ENCODE measurements around the gene TMEM266. TPM values are rescaled to one million over a fixed set of nuclear protein-coding genes. Genes with fewer than 3 reads are reported as not detected.

TMEM266 gene
- total RNA-seq, 1 donor from 2014 or later: 1.4 TPM

- no peak for TF ChIP-seq CTCF (IDR thresholded peaks at IDR 0.05)
- intact Hi-C loops (cut with DNase I): no loop called here
- Histone ChIP-seq H3K4me3 (no peak overlapping the region), H3K36me3 (no peaks in the 10 kb centered on the region), H3K27ac (no peak overlapping the region), H3K9me3 (no peaks in the 10 kb centered on the region), H3K4me1 (peaks cover 6% of the 10 kb centered on the region), H3K27me3 (ENCODE audit: low read depth) (no peaks in the 10 kb centered on the region)
- DNase-seq: no peak
- ATAC-seq: no peak
These were observed 98.4 kb downstream of the TMEM266 start for GRCh38 chr15:76158226-76158625.

DNA sequence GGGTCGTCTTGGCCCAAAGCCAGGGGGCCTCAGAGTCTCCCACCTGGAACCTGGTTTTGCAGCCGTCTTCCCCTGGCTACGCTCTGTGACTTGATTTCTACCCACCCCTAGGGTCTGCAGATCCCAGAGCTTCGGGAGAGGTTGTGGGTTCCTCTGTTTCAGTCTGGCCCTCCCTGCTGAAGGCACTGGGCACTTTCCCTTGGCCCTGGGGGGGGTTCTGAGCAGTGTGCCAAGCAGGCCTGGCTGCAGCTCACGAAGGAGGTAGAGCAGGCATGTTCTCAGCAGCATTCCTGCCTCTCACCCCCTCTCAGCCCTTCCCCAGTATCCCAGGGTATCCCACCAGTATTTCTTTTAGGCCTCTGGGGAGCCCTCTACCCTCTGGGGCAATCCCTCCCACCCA is 99.0 kb downstream of the TMEM266 start:
- H3K27ac ChIP-seq: no peak overlapping the region
- H3K27me3 ChIP-seq (ENCODE audit: low read depth): no peaks in the 10 kb centered on the region
- DNase-seq (no peak), ATAC-seq (no peak)
- TF ChIP-seq CTCF (IDR thresholded peaks at IDR 0.05): no peak
- no peaks in the 10 kb centered on the region for H3K36me3 ChIP-seq
- H3K9me3 ChIP-seq: no peaks in the 10 kb centered on the region
- H3K4me3 ChIP-seq: no peak overlapping the region
- H3K4me1 ChIP-seq: peaks cover 12% of the 10 kb centered on the region
- intact Hi-C loops (cut with DNase I): no loop called here

DNA sequence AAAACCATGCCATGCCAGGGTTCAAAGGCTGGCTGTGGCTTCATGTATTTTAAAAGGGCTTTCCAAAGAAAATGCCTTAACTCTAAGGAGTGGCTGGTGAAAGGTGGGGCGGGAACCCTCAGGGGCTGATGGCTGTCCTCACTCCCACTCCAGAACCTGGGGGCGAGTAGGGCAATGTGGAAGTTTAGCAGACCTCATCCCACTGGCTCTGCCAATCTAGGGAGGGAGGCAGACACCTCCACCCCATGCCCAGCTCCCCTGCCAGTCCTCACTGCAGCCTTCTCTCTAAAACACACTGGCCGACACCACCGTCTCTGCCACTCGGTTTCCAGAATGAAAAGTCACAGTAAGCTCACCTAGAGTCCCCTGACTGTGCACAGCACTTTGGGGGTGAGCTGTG is 99.5 kb downstream of the TMEM266 start:
- no peak for ATAC-seq
- H3K9me3 ChIP-seq: no peaks in the 10 kb centered on the region
- H3K27me3 ChIP-seq (ENCODE audit: low read depth): no peaks in the 10 kb centered on the region
- no peak overlapping the region for H3K27ac ChIP-seq
- H3K36me3 ChIP-seq: no peaks in the 10 kb centered on the region
- peaks cover 17% of the 10 kb centered on the region for H3K4me1 ChIP-seq
- DNase-seq: no peak
- no peak for TF ChIP-seq CTCF (IDR thresholded peaks at IDR 0.05)
- intact Hi-C loops (cut with DNase I): no loop called here
- H3K4me3 ChIP-seq: no peak overlapping the region

DNA sequence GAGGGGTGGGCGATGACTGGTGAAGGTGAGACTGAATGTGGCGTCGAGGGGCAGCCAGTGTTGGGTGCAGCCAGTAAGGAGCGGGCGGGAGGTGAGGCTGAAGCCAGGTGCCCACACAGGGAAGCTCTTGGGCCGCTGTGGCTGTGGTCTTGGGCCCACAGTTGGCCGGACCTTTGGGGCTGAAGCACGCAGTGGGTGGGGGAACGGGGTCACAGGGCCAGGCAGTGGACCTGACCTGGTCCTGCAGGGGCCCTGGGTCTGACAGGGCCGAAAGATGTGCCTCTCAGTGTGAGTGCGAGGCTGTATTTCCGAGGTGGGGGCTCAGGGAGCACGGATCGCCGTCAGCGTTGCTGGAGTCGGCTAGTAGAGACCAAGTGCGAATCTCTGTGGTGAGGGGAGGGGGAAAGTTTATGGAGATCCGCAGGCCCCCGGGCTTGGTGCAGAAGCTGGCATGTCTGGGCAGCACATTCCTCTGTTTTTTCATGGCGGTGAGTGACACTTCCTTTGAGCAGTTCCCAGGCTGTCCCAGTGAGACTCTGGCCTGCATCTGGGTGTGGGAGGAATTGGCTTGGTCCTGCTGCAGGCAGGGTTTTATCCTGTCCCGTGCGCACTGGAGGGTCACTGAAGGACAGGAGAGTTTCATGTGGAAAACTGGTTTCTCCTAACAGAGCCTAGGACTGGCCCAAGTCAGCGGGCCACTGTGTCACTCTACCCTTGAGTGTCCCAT is 100.8 kb downstream of the TMEM266 start:
- intact Hi-C loops (cut with DNase I): no loop called here

DNA sequence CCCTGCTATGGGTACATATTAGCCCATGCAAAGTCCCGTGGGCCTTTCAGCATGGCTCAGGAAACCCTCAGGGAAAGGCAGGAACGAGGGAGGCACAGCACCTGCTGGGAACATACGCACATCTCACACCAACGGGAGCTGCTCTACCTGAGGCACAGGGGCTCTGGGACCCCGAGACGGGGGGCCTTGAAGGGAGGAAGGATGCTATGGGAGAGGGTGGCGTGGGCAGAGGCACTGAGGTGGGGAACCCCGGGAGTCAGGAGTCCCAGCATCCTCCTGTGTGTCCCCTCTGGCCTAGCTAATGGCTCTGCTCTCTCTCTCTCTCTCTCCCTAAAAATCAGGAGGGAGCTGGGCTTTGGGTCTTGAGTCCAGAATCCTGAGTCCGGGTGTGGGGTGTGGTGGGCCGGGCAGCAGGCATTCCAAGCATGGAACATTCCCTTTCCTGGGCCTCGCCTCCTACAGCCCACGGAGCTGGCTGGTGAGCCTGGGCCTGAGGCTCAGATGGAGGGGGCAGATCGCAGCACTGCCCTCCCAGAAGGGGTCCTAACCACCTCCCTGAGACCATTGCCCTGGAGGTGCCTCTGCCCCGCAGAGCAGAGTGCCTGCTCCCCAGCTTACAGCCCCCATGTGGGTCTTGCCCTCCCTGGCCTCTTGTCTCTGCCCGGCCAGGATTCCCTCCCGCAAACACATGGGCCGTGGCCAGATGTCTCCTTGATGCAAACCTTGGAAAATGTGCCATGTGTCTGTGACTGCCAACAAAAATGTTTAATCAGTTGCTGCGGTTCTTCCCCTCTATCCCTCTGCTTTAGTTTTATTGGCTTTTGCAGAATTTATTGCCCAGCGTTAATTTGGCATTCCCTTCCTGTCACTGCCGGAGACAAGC is 101.6 kb downstream of the TMEM266 start:
- no peaks in the 10 kb centered on the region for H3K36me3 ChIP-seq
- H3K4me1 ChIP-seq: peaks cover 17% of the 10 kb centered on the region
- no peaks in the 10 kb centered on the region for H3K27me3 ChIP-seq (ENCODE audit: low read depth)
- H3K27ac ChIP-seq: no peak overlapping the region
- DNase-seq (no peak), ATAC-seq (no peak)
- no peak overlapping the region for H3K4me3 ChIP-seq
- no peaks in the 10 kb centered on the region for H3K9me3 ChIP-seq
- intact Hi-C loops (cut with DNase I): no loop called here
- no peak for TF ChIP-seq CTCF (IDR thresholded peaks at IDR 0.05)

More for the DNA sequence above, 100.8 kb downstream of the TMEM266 start:
- no peak for DNase-seq
- Histone ChIP-seq H3K9me3 (no peaks in the 10 kb centered on the region), H3K36me3 (no peaks in the 10 kb centered on the region), H3K27me3 (ENCODE audit: low read depth) (no peaks in the 10 kb centered on the region), H3K27ac (no peak overlapping the region), H3K4me1 (peaks cover 17% of the 10 kb centered on the region), H3K4me3 (no peak overlapping the region)
- no peak for ATAC-seq
- TF ChIP-seq CTCF (IDR thresholded peaks at IDR 0.05): no peak

Data from lower lobe of right lung (tissue), 2 donors.